Heart left ventricle (tissue), 13 donors: ENCODE data around the gene BRICD5.

Source experiments
- CTCF ChIP-seq, 12 donors: fragments of 200-600 bp; sonication (generic) in 4 of 12; IDR thresholded peaks; one replicate each; pipeline versions ENCODE4 v1.5.0 to v1.8.0; 2018 to 2022; ENCODE audit warnings: antibody characterized with exemption in 12 of 12, mild to moderate bottlenecking in 5 of 12
- POLR2A ChIP-seq, 2 donors: fragments of 450-650 bp; IDR thresholded peaks; one replicate each; pipeline ENCODE4 v1.6.1; 2017; ENCODE audit warnings: antibody characterized with exemption in 2 of 2, mild to moderate bottlenecking in 2 of 2, moderate library complexity in 2 of 2
- donor health status: ischemic (EF 13 %, LVEDD 7.1; RV severe dilation, severe dysfunction).
- donor health status: DM: no; HTN: yes; CAD: no.
- donor health status: DM: no; HTN: no; CAD: no.
- donor health status: ischemic (EF 25% LVEDD 6.9; RV normal size, moderate dysfunction).
- donor health status: ischemic (EF 25% LVEDD 5.7; RV mildly dilated, moderate dysfunction).
- donor health status: ischemic (EF 35%, LVEDD 5.7; RV mildly dilated, moderate dysfunction).
- donor health status: nonischemic (EF 11% LVEDD 7.7; RV severe dilation, severe dysfunction).
- donor health status: DM: yes; HTN: yes; CAD: no.
- donor health status: PGD.
- donor health status: ischemic (EF 29% LVEDD 5.4; RV normal size, mild dysfunction).
- donor health status: nonischemic (EF 23%, LVEDD 6.1; RV moderate dilation, normal function).

- no peak for TF ChIP-seq POLR2A (IDR thresholded peaks at IDR 0.05)
- no peak for TF ChIP-seq CTCF (IDR thresholded peaks at IDR 0.05)
Measured at GRCh38 chr16:2181952-2182351, 28.7 kb downstream of the BRICD5 start.
